ENCODE data around the gene GHSR.

GHSR gene

DNA sequence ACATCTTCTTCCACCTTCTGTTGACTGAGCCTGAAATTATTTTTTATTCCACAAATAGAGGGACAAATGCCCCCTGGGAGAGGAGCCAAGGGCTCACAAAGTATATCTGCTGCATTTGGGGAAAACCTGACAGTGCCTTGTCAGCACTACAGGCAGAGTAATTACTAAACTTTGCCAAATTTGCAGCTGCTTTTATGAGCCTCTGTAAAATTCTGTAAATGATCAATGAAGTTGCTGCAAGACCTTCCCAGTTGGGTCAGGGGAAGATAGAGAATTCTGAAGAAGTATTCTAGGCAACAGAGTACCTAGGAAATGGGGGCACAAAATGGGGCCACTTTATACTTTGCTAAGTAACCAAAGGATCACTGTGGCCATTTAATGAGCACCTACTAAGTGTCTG, 10.5 kb downstream of the GHSR start:
- no peak for DNase-seq (ENCODE audit: low read depth)

DNA sequence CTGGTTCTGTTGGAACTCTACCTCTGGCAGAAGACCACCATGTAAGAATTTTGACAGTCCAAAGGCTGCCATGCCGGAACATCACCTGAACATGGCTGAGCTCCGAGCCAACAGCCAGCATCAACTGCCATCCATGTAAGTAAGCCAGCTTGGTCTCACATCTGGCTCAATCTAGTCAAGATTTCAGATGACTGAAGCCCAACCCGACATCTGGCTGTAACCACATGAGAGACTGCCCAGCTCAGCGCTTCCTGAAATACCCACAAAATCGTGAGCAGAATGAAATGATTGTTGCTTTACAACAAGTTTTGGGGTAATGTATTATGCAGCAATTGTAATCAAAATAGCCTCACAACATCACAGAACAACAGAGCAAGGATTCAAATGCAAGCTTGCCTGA, 32.9 kb downstream of the GHSR start:
- no peak for DNase-seq (ENCODE audit: low read depth)

DNA sequence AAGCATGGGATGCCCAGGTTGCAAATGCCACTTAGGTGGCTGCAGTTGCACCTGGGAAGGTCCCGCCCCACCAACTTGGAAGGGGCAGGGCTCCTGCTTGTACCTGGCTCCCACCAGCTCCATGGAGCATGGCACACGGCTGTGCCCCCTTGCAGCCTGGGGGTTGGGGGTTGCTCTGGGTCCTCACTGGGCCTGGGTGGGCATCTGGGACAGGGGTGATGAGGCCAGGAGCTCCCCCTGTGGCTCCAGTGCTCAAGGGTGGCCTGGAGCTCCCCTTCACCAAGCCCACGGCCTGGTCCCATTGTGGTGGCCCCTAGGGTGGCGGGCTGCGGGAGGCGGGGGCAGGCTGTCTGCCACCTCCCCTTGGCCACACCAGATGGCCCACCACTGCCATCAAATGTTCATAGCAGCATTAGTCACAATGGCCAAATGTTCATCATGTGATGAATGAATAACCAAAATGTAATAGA, 36.7 kb downstream of the GHSR start:
- DNase-seq (ENCODE audit: low read depth): no peak

DNA sequence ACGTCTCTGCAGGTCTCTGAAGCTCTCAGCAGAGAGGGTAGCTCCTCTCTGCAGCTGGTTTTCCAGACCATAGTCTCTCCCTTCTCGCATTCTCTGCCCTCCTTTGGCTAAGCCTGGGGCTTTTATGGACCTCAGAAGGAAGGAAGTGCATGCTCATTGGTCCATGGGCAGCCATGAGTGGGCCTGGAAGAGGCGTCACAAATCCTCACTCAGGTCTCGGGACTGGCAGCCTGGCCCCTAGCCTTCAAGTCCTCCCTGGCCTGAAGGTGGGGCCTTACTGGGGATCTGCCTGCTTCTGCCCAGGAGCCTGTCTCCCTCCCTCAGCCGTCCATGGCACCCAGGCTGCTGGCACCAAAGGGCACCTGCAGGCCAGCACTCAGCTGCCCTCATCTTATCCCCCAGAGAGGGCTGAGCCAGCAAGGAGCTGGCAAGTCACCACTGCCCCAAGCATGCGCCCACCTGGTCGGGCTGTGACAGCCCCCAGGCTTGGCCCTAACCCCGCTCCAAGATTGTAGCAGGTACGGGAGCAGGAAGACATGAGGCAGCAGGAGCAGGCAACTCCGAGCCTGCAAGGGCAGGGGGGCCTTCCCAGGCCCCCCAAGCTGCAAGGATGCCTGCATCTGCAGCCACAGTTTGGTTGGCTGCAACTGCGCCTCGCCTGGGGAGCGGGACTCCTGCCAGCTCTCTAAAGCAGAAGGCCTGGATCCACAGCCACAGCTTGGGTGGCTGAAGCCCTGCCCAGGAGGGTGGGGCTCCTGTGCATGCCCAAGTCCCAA, 37.4 kb downstream of the GHSR start:
- no peak for DNase-seq (ENCODE audit: low read depth)

DNA sequence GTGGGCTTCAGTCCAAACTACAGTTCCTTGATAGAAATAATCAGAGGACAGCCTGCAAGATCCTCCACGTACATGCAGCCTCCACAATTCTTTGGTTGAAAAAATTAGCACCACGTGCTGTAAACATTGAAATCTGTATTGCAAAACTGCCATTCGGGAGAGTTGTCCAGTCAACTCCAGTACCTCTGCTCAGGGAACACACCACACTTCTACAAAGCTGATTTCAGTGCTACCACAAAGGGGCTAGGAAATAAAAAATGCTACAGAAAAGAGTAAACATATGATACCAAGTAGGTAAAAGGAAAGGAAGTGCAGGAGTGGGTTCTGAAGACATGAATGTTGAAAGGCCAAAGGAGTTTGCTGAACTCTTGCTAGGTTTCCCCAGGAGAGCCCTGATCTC, 40.4 kb downstream of the GHSR start:
- DNase-seq (ENCODE audit: low read depth): no peak

DNA sequence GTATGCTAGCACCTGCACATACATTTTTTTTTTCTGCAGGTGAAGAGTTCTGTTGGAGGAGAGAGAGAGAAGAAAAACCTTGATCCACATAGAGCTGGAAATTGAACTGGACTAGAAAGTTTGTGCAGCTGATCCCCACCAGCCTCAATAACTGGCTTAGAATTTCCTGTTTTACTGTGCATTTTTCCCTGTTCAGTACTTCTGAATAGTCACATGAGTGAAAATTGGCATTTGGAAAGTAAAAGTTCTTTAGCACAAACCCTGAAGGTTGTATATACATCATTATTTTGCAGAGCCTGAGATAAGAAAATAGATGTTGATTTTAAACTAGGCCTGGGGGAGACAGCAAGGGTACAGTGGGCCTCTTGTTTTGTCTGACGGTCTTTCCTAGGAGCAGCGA, 42.3 kb downstream of the GHSR start:
- DNase-seq (ENCODE audit: low read depth): no peak

DNA sequence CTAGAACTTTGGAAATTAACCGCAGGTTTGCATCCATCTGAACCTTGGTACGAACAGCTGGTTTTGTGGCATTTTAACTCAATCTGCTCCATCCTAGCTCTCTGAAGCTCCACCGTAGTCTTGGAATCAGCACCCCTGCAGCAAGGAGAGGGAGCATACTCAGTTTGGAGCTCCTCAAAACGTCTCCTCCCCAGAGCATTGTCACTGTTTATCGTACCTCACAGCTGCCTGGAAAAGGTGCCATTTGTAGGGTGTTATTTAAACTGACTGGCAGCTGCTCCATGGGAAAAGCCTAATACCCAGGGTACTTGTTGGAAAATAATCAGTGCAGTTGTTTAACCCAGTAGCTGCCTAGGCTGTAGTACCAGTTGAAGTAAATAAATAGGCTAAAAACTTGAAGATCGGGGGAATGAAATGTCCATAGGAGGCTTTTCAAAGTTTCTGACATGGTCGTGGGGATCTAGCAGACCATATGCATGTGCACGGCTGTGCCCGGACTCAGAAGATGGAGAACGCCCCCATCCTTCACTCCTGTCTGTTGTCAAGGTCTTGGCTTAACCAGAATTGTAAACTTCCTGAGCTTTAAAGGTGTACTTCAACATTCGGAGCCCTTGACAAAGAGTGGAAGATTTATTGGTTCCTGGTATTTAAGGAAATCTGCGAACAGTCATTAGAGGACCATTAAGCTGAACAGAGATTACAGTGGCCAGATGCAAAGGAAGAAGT, 43.9 kb downstream of the GHSR start:
- no peak for DNase-seq (ENCODE audit: low read depth)

DNA sequence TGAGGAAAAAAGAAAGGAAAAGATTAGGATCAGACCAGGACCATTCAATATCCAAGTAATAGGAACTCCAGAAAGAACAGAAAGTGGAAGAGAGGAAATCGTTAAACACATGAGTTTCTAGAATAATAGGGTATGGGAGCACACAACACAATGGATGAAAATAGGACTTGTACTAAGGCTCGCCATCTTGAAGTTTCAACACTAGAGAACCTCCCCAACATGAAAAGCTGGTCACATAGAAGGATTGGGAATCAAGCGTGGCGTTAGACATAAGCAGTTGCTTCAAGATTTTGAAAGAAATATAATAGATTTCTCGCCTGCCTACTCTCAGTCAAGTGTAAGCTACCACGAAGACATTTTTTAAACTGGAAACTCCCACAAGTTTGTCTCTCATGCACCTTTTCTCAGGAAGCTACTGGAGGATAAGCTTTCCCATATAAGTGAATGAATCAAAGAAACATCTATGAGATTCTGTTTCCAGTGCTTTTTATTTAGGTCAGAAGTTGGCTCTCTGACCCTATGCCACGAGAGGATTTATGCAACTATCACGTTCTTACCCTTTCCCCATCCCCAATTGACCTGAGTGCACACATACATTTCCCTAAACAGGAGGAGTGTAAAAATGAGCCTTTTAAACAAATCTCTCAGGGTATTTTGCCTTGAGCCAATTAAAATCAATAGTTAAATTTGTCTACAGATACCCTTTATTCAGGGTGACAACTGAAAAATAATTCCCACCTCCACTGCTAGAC, 45.2 kb downstream of the GHSR start:
- DNase-seq (ENCODE audit: low read depth): no peak

DNA sequence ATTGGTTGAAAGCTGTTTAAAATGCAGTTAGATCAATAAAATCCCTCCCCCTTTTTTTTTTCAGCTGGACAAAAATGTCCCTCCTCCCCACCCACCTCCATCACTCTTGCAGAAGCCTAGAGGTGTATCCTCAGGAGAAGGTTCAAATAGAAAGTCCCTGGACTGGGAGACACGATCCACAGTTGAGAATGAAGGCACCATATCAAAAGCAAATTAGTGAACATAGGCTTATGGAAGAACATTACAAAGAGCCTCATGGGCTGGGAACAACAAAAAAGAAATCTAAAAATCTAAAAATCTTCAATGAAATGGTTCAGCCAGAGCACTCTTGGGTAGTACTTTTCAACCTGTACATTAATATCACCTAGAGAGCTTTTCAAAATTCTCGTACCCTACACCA, 46.2 kb downstream of the GHSR start:
- DNase-seq (ENCODE audit: low read depth): no peak

DNA sequence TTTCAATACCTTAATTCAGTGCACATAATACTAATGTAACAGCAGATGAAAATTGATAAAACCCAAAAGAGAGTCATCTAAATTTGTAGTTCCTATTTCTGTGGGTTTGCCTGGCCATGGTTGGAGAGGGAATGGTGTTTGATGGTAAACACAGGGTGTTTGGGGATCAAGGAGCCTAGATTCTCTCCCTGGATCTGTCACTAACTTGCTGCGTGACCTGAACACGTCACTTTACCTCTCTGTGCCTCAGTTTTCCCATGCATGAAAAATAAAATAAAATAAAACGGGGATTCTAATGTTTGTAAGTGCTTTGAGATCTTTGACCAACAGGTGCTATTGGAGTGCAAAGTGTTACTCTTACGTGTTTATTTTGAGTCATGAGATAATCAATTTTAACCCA, 49.8 kb downstream of the GHSR start:
- DNase-seq (ENCODE audit: low read depth): no peak

DNA sequence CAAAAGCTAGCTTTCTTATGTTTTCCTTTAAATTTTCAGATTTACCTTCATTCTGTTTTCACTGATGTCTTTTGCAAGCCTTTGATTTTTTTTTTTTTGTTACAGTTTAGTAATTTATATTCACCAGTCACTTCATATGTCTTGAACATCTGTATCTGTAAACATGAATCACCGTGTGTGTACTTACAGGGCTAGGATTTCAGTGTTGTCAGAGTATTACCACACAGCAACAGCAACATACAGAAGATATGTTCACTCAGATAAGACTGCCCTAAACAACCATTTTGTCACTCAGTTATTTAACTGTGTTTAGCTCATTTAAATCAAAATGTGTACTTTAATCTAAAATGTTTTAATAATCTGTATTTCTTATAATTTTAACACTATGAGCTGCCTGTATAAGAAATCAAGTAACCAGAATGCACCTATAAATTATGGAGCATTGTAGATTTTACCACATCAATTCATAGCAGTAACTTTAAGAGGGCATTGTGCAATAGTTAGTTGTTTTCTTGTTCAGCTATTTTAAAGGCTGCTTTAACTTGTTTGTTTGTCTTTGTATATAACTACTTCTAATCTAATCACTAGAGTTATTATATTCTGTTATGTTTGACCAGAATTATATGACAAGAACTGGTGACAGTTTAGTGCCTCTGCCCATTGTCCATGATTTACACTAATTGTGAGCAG, 50.4 kb downstream of the GHSR start:
- DNase-seq (ENCODE audit: low read depth): no peak

DNA sequence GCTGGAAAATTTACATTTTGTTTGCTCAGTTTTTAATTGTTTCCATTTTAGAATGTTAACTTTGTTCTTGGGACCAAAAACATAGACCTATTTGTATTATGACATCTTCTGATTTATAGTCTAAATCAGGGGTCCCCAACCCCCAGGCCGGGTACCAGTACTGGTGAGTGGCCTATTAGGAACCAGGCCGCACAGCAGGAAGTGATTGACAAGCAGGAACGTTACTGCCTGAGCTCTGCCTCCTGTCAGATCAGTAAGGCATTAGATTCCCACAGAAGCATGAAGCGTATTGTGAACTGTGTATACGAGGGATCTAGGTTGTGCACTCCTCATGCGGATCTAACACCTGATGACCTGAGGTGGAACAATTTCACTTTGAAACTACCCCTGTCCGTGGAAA, 51.9 kb downstream of the GHSR start:
- no peak for DNase-seq (ENCODE audit: low read depth)

DNA sequence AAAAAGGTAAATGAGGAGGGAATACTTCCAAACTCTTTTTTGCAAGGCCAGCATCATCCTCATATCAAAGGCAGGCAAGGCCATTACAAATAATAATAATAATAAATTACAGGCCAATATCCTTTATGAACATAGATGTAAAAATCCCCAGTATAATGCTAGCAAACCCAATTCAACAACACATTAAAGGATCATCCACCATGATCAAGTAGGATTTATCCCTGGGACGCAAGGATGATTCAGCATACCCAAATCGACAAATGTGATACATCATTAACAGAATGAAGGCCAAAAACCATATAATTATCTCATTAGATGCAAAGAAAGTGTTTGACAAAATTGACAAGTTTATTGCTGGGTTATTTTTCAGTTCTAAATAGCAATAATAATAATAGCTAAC, 53.6 kb downstream of the GHSR start:
- DNase-seq (ENCODE audit: low read depth): no peak

Data from HS-5 (cell line).